ENCODE results near the gene MCEMP1.

The MCEMP1 gene

GRCh38 chr19:7706188-7706954 lies 29.5 kb downstream of the MCEMP1 start:
- intact Hi-C loops (cut with DNase I): no loop called here
- no peak for DNase-seq

GRCh38 chr19:7706955-7707456 lies 30.1 kb downstream of the MCEMP1 start:
- intact Hi-C loops (cut with DNase I): no loop called here
- DNase-seq: no peak

DNA sequence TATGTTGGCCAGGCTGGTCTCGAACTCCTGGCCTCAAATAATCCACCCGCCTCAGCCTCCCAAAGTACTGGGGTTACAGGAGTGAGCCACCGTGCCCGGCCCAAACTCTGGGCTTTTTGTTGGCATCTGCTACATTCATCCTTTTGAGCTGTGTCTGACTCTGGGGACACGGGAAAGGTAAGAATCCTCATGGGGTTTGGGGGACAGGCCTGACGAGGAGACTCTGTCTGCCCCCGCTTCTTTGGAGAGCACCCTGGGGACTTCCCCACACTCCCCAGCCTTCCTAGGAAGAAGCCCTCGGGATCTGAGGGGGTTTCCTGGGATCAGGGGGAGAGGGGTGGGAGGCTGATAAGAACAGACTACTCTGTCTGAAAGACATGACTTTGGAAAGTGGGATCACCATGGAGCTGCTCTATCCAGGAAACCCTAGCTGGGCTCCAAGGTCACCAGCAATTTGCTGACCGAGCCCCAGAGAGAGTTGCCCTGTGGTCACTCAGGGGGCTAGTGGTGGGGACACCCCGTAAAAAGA lies 33.1 kb downstream of the MCEMP1 start:
- no peak for DNase-seq
- intact Hi-C loops (cut with DNase I): no loop called here

DNA sequence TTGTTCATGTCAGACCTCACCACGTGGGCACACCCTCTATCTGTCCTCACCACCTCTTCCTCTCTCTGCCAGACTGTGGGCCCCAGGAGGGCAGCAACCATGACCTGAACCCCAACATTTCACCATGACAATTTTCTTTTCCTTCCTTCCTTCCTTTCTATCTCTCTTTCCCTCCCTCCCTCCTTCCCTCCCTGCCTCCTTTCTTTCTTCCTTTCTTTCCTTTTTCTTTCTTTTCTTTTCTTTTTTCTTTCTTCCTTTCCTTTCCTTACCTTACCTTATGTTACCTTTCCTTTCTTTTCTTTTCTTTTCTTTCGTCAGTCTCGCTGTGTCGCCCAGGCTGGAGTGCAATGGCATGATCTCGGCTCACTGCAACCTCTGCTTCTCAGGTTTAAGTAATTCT lies 33.7 kb downstream of the MCEMP1 start:
- DNase-seq: no peak
- intact Hi-C loops (cut with DNase I): no loop called here

GRCh38 chr19:7715671-7716070 lies 38.8 kb downstream of the MCEMP1 start:
- DNase-seq: no peak
- intact Hi-C loops (cut with DNase I): no loop called here

DNA sequence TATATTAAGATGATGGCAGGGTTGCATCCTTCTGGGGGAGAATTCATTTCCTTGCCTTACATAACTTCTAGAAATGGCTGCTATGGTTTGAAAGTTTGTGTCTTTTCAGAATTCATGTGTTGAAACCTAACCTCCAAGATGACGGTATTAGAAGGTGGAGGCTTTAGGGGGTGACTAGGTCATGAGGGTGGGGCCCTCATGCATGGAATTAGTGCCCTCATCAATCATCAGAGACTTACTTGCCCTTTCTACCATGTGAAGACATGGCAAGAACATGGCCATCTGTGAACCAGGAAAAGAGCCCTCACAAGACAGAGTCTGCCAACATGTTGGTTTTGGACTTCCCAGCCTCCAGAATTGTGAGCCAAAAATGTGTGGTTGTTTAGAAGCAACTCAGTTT lies 39.9 kb downstream of the MCEMP1 start:
- DNase-seq: no peak
- intact Hi-C loops (cut with DNase I): no loop called here

GRCh38 chr19:7718668-7719067 lies 41.8 kb downstream of the MCEMP1 start:
- intact Hi-C loops (cut with DNase I): no loop called here
- DNase-seq: no peak

GRCh38 chr19:7720351-7720750 lies 43.5 kb downstream of the MCEMP1 start:
- no peak for DNase-seq
- intact Hi-C loops (cut with DNase I): no loop called here

- DNase-seq: no peak
- intact Hi-C loops (cut with DNase I): no loop called here
These were observed 45.4 kb downstream of the MCEMP1 start for GRCh38 chr19:7722231-7722651.

DNA sequence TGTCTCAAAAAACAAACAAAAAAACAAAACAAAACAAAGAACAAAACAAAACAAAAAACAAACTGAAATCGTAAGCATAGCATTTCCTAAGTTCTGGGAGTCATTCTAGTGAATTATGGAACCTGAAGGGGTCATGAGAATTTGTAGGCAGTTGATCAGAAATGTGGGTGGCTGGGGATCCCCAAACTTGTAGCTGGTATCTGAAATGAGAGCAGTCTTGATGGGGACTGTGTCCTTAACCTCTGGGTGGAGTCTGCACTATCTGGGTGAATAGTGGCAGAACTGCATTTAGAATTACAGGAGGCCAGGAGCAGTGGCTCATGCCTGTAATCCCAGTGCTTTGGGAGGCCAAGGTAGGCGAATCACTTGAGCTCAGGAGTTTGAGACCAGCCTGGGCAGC lies 48.9 kb downstream of the MCEMP1 start:
- intact Hi-C loops (cut with DNase I): no loop called here
- no peak for DNase-seq

GRCh38 chr19:7729211-7729610 lies 52.3 kb downstream of the MCEMP1 start:
- no peak for DNase-seq
- intact Hi-C loops (cut with DNase I): no loop called here

Data from head of caudate nucleus (tissue), 42 donors.